Activated CD4-positive, alpha-beta T cell treated with anti-CD3 and anti-CD28 coated beads, Interleukin-2, amount 50 U/mL, for 24 hours (primary cell): ENCODE results near the gene NLGN2.

Experiments
- DNase-seq, 2 donors: peaks; one replicate each; pipeline ENCODE4 v3.0.0-alpha.2; 2020; ENCODE audit warnings: low read depth in 1 of 2, low spot score in 1 of 2

The NLGN2 gene

GRCh38 chr17:7391307-7391706 is 16.3 kb upstream of the NLGN2 start:
- DNase-seq, result no peak

- DNase-seq, result no peak
Observed at GRCh38 chr17:7392696-7393612, 14.7 kb upstream of the NLGN2 start.

DNA sequence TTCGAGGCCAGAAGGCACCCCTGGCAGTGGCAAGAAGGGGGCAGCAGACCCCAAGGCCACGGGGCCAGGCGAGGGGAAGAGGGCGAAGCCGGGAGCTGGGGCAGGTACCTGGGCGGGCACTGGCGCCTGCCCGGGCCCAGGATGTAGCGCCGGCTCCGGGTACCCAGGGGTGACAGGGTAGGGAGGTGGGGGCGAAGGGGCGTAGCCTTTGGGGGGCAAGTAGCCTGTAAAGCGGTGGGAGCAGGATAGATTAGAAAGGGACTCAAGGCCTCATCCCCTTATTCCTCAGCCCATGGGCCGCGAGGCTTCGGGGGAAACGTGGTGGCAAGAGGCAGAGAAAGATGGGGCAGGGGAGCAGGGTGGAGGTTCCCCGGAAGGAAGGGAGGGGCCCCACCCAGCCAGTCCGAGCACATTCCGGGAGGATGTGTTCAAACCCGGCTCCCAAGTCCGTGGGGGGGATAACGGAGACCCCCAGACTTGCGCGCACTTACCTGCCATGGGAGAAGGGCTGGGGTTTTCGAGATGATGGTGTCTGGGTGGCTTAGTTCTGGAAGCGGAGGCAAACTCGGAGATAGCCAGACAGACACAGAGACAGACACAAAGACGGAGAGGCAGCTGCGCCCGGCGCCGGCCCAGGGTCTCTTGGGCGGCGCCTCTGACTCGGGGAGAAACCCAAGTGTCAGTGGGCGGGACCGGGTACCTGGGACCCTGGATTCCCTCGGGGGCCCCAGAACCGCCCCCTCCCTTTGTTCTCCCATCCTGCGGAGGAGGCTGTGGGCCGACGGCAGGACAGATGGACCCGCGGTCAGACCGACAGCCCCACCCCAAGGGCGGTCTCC is 13.8 kb upstream of the NLGN2 start:
- no peak for DNase-seq

GRCh38 chr17:7394452-7395191 is 13.0 kb upstream of the NLGN2 start, which contains the start of gene PLSCR3:
Gene PLSCR3, minus strand, starts transcription at chr17:7394525. Its CDS starts 415 bp downstream, at chr17:7394110.
- DNase-seq, result peak; percentile 71 to 75

DNA sequence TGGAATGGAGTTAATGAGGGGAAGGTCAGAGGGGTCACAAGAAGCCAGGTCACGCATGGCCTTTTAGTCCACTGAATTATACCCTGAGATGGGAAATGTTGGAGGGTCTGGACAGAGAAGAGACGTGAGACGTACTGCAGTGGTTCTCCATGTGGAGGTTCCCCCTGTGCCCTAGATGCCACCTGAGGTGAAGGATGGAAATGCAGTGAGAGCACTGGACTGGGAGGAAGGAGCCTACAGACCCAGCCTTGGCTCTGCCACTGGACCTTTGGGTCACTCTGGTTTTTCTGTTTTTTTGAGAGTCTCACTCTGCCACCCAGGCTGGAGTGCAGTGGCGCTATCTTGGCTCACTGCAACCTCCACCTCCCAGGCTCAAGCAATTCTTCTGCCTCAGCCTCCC is 11.5 kb upstream of the NLGN2 start:
- DNase-seq, result no peak

DNA sequence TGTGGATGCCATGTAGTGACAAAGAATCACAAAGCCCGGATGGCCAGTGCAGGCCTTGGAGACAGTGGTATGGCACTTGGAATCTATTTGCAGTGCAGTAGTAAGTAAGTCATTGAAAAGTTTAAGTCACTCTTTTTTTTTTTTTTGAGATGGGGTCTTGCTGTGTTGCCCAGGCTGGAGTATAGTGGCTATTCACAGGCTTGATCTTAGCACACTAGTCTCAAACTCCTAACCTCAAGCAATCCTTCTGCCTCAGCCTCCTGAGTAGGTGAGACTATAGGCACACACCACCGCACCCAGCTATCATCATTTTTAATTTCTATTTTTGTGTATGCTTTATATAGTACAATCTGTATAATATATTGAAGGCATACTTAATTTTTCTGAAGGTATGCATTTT is 9.0 kb upstream of the NLGN2 start:
- no peak for DNase-seq

DNA sequence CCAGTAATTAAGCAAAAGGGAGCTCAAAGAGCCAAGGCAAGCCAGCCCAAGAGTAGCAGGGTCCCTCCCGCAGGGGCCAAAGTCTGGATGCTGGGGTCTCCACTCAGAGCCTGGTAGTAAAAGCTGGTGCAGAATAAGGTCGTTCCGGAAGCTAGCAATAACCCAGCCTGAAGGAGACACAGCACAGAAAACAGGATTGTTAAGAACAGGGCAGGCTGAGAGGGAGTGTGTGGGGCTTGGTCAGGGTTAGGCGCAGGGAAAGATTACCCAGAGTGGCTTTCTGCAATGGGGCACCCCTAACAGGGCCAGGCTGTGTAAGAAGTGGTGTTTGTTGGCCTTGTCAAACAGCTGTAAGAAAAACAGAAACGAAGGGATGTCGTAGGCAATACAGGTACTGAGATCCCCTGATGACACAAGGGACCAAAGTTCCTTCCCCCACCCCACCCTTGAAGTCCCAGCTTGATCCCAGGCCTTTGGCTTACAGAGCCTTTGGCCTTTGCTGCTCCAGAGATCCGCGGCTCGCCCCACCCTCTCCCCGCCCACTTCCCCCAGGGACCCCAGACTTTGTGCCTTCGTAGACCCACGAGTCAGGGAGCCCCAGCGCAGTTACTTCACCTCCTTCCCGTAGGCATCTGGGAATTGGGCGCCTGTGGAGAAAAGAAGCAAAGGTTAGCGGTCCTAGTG is 4.5 kb upstream of the NLGN2 start:
- no peak for DNase-seq

DNA sequence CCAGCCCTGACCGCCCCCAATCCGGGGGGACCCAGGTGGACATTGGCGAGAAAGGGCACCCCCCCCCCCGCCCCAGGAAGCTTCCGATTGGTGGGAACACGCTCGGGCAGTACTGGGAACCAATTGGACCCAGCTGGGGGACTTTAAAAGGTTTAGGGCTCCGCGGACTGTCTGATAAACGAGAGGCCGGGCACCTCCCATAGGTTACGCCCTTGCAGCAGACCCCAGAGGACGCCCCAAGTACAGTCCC is 4.0 kb upstream of the NLGN2 start:
- DNase-seq, result no peak

DNA sequence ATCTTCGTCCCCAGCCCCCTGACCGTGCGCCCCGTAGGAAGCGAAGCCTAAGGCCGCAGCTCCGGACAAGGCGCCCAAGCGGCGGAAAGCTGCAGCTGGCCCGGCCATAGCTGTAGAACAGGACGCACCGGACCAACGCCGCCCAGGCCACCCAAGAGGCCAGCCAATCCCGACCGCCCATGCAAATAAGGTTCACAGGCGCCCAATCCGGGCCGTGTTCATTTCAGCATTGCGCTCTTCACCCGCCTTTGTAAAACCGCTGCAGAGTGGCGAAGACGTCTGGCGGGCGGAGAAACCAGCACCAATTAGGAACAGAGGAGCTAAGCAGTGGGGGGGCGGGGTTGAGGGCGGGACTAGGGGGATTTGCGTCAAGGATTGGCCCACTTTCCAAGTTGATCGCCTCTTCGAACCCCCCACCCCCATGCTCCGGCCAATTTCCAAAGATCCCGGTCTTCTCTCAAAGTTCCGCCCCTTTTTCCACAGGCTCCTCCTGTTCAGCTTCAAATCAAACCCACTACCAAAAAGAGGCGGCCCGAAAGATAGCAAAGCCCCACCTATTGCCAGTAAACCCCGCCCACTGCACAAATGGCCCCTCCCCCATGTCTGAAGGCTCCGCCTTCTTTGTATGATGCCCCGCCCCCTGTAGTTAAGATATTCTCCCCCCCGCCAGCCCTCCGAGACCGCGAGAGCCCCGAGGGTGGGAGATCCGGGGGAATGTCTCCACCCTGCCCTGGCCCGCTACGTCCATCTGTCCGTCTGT is 3.5 kb upstream of the NLGN2 start, which contains the start of gene TMEM256:
TMEM256 (minus strand) TSS at position 121 of the 760 bp plus-strand sequence; CDS start at position 108, 13 bp downstream.
- peak; percentile 93 to 96 for DNase-seq

DNA sequence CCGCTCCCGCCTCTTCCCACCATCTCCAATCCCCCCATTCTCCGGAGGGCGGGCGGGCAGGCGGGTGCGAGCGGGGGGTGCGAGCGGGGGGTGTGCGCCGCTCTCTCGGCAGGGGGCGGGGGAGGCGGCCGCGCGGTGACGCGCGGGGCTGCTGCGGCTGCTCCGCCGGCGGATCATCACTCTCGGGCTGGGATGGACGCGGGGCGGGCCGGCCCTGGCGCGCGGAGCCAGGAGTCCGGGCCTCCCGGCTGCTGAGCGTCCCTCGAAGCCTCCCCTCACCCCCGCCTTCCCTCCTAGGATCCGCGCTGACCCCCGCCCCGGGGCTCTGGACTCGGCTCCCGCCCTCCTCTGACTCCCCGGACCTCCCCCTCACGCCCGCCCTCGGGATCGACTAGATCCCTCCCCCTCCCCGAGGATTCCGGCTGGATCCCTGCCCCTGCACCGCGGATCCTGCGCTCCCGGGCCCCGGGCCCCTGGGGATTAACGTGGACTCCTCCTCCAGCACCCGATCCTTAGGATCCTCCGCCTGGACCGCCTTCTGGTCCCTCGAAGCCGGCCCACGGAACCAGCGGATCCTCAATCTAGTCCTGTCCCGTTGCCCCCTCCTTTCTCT is 2.8 kb upstream of the NLGN2 start:
- peak in 1 of 2 donors; percentile 32 for DNase-seq

- DNase-seq, result no peak
Observed at GRCh38 chr17:7405350-7406234, 2.1 kb upstream of the NLGN2 start.

- DNase-seq, result no peak
Observed at GRCh38 chr17:7406235-7406825, 1.3 kb upstream of the NLGN2 start.

GRCh38 chr17:7407082-7407481 is 563 bp upstream of the NLGN2 start:
- no peak for DNase-seq

DNA sequence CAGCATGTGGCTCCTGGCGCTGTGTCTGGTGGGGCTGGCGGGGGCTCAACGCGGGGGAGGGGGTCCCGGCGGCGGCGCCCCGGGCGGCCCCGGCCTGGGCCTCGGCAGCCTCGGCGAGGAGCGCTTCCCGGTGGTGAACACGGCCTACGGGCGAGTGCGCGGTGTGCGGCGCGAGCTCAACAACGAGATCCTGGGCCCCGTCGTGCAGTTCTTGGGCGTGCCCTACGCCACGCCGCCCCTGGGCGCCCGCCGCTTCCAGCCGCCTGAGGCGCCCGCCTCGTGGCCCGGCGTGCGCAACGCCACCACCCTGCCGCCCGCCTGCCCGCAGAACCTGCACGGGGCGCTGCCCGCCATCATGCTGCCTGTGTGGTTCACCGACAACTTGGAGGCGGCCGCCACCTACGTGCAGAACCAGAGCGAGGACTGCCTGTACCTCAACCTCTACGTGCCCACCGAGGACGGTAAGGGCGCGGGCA is 645 bp downstream of the NLGN2 start:
- DNase-seq, result no peak

DNA sequence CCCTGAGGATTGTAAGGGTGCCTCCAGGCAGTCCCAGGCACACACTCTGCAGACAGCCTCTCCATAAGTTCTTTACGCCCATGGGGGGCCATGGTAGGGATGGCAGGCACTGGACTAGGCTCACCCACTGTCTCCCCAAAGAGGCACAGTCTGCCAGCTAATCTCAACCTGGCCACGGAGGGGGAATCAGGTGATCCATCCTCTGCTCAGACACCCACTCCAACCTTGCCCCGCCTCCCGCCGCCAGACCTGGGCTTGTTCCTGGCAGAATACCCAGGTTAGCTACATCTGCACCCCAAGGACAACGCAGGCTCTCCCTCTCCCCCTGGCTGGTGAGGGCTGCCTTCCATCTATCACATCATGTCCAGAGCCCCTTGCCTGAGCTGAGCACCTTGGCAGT is 1.2 kb downstream of the NLGN2 start:
- no peak for DNase-seq

DNA sequence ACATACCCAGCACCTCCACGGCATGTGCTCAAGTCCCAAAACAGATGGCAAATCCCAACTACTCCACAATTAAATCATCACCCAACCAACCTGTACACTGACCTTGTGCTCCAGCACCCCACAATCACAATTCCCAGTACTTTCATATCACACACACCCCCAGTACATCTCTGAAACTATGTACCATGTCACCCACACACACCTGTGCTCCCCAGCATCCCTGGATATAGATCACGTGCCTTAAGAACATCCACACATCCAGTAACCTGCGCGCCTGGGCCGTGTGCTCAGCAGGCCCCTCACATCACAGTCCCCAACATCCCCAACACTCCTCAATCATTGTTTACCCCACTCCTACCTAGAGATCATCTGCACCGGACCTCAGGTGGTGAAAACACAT is 2.1 kb downstream of the NLGN2 start:
- DNase-seq, result no peak

GRCh38 chr17:7410634-7411426 is 3.2 kb downstream of the NLGN2 start:
- DNase-seq, result no peak

- no peak for DNase-seq
Observed at GRCh38 chr17:7411427-7411750, 3.7 kb downstream of the NLGN2 start.
